ENCODE data around the gene CATSPER1.
A peak's percentile ranks its signal among the peaks of the same experiment; 100 is the strongest.
"Not testable (repeated sequence)": the region's sequence is repeated elsewhere in the genome, so short reads cannot be mapped to it uniquely, and the experiment has no call there.

CATSPER1 gene

DNA sequence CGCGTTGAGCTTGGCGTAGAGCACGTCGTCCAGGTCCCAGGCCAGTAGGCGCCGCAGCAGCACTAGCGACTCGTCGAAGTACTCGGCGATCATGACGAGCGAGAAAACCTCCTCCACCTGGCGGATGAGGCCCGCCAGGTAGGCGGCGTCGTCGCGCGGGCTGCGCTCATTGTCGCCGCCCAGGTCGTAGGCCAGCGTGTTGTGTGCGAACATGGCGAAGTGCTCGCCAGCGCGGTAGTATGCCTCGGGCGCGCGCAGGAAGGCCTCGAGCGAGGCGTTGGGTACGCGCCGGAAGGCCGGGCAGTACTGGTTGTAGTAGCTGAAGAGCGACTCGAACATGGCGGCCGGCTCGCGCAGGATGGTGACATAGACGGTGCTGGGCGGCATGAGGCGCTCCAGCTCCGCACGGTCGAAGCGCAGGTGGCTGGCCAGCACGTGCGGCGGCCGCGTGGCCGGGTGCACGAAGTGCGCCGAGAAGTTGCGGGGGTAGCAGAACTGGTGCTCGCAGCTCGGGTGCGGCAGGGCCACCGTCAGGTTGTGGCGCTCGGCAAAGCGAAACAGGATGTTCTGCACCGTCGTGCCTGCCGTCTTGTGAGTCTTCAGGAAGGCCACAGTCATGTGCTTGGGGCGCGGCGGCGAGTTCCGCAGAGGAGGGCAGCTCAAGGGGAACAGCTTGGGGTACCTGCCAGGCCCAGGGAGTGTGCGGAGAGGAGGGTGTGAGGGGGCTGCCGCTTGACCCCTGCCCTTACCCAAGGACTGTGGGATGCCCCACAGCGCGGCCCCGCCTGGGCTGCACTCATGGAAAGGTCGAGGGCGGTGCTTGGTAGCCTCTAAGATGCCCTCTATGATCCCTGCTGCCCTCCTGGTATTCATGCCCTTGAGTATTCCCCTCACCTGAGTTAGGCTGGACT, 17.0 kb upstream of the CATSPER1 start:
- Mint-ChIP-seq H3K36me3 (peaks cover 7% of the 10 kb centered on the region), H3K9me3 (no peaks in the 10 kb centered on the region), H3K27ac (no peak overlapping the region), H3K4me1 (peaks cover 17% of the 10 kb centered on the region), H3K4me3 (no peak overlapping the region)
- DNase-seq (ENCODE audit: low spot score in 2 of 2) (no peak), ATAC-seq (no peak)

GRCh38 chr11:66042227-66042995, 16.1 kb upstream of the CATSPER1 start:
- Mint-ChIP-seq H3K4me1 (peaks cover 17% of the 10 kb centered on the region), H3K36me3 (peaks cover 7% of the 10 kb centered on the region), H3K4me3 (no peak overlapping the region), H3K27ac (no peak overlapping the region), H3K9me3 (no peaks in the 10 kb centered on the region)
- DNase-seq (ENCODE audit: low spot score in 2 of 2) (no peak), ATAC-seq (no peak)

GRCh38 chr11:66039765-66040164, 13.5 kb upstream of the CATSPER1 start:
- Mint-ChIP-seq H3K9me3 (no peaks in the 10 kb centered on the region), H3K4me1 (peaks cover 5% of the 10 kb centered on the region), H3K27ac (peak overlapping the region; percentile 32), H3K4me3 (no peak overlapping the region), H3K36me3 (peaks cover under 1% of the 10 kb centered on the region)
- ATAC-seq (no peak), DNase-seq (ENCODE audit: low spot score in 2 of 2) (no peak)

- no peak overlapping the region for H3K27ac Mint-ChIP-seq
- no peak for ATAC-seq
These were observed 11.0 kb upstream of the CATSPER1 start for GRCh38 chr11:66037327-66037726.

GRCh38 chr11:66036334-66036710, 10.0 kb upstream of the CATSPER1 start:
- no peaks in the 10 kb centered on the region for H3K9me3 Mint-ChIP-seq
- no peaks in the 10 kb centered on the region for H3K4me1 Mint-ChIP-seq
- H3K36me3 Mint-ChIP-seq: no peaks in the 10 kb centered on the region
- no peak for DNase-seq (ENCODE audit: low spot score in 2 of 2)
- H3K4me3 Mint-ChIP-seq: no peak overlapping the region
- ATAC-seq: no peak
- no peak overlapping the region for H3K27ac Mint-ChIP-seq

More at GRCh38 chr11:66037327-66037726, 11.0 kb upstream of the CATSPER1 start:
- Mint-ChIP-seq H3K9me3 (no peaks in the 10 kb centered on the region), H3K4me1 (no peaks in the 10 kb centered on the region), H3K36me3 (no peaks in the 10 kb centered on the region), H3K4me3 (no peak overlapping the region)
- DNase-seq (ENCODE audit: low spot score in 2 of 2): no peak

DNA sequence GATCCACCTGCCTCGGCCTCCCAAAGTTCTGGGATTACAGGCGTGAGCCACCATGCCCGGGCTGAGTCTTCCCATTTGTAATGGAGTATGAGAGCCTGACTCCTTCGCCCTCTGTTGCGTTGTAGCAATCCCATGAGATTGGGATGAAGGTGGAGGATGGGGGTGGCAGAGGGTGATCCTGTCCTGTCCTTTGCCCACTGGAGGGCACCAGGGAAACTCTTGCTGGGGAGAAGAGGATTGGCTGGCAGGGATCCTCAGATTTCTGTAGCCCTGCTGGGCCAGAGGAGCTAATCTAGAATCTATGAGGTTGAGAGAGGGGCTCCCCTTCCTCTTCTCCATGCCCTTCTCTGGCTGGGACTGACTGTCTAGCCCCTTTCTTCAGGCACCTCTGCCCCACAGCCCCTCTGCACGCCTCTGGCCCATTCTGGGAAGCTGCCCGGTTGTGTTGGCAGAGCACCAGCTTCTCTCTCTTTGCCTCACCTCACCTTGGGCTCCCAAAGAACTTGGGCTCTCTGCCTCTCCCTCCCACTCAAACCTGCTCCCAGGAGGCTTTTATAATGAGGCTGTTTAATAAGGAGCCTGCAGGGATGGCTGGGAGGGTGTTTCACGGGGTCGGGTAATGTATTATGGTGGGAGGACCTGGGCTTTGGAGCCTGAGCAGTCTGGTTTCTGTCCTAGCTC, 9.5 kb upstream of the CATSPER1 start:
- Mint-ChIP-seq H3K4me3 (no peak overlapping the region), H3K4me1 (no peaks in the 10 kb centered on the region), H3K36me3 (no peaks in the 10 kb centered on the region), H3K27ac (no peak overlapping the region), H3K9me3 (no peaks in the 10 kb centered on the region)
- DNase-seq (ENCODE audit: low spot score in 2 of 2) (no peak), ATAC-seq (no peak)

GRCh38 chr11:66032957-66033735, 6.9 kb upstream of the CATSPER1 start:
- Mint-ChIP-seq H3K27ac (no peak overlapping the region), H3K4me1 (no peaks in the 10 kb centered on the region), H3K9me3 (no peaks in the 10 kb centered on the region), H3K36me3 (no peaks in the 10 kb centered on the region), H3K4me3 (no peak overlapping the region)
- no peak for ATAC-seq
- no peak for DNase-seq (ENCODE audit: low spot score in 2 of 2)

GRCh38 chr11:66023186-66023440, 3.2 kb downstream of the CATSPER1 start:
- peak overlapping the region; percentile 70 for H3K27ac Mint-ChIP-seq
- not testable (repeated sequence) for DNase-seq (ENCODE audit: low spot score in 2 of 2); H3K36me3 Mint-ChIP-seq; H3K9me3 Mint-ChIP-seq; ATAC-seq
- H3K4me1 Mint-ChIP-seq: peaks cover 22% of the 10 kb centered on the region
- H3K4me3 Mint-ChIP-seq: peak overlapping the region; percentile 56

GRCh38 chr11:66022401-66023185, 3.7 kb downstream of the CATSPER1 start:
- DNase-seq (ENCODE audit: low spot score in 2 of 2) (peak; percentile 94 to 95), ATAC-seq (peak; percentile 81)
- Mint-ChIP-seq H3K9me3 (no peaks in the 10 kb centered on the region), H3K36me3 (no peaks in the 10 kb centered on the region), H3K4me3 (peak overlapping the region; percentile 56), H3K4me1 (peaks cover 24% of the 10 kb centered on the region), H3K27ac (peak overlapping the region; percentile 70)

DNA sequence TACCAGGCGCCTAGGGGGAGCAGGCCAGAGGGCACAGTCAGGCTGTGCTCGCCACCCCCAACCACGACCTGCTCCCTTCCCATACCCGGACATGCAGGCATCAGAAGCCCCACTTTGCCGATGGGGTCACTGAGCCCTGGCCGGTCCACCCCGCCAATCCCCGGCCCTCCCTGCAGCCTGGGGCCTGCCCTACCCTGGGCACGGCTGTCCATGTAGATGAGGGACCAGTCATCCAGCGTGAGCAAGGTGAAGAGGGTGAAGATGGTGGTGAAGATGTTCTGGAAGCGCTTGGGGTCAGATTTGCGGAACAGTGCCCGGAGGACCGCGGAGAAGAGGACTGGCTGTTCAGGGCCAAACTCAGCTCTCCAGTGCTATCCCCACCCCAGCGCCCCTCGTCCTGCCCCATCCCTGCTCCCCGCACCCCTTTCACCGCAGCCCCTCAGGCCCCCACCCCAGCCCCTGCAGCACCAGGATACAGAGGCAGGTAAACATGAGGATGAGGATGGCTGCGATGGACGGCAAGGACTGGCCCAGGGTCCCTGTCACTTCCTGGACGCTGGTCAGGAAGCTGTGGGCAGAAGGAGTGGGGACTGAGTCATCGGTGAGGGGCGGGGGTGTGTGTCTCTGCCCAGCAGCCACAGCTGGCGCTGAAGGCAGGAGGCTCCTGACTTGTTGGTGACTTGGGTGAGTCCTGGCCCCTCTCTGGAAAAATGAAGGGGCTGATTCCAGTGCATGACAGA, 5.5 kb downstream of the CATSPER1 start:
- DNase-seq (ENCODE audit: low spot score in 2 of 2) (peak; percentile 27 to 69), ATAC-seq (peak; percentile 77)
- Mint-ChIP-seq H3K4me1 (peaks cover 29% of the 10 kb centered on the region), H3K4me3 (peak overlapping the region; percentile 56), H3K36me3 (no peaks in the 10 kb centered on the region), H3K27ac (peak overlapping the region; percentile 90), H3K9me3 (no peaks in the 10 kb centered on the region)

GRCh38 chr11:66020212-66020611, 6.1 kb downstream of the CATSPER1 start:
- Mint-ChIP-seq H3K36me3 (no peaks in the 10 kb centered on the region), H3K27ac (peak overlapping the region; percentile 90), H3K9me3 (no peaks in the 10 kb centered on the region), H3K4me3 (peak overlapping the region; percentile 56), H3K4me1 (peaks cover 29% of the 10 kb centered on the region)
- ATAC-seq (no peak), DNase-seq (ENCODE audit: low spot score in 2 of 2) (no peak)

DNA sequence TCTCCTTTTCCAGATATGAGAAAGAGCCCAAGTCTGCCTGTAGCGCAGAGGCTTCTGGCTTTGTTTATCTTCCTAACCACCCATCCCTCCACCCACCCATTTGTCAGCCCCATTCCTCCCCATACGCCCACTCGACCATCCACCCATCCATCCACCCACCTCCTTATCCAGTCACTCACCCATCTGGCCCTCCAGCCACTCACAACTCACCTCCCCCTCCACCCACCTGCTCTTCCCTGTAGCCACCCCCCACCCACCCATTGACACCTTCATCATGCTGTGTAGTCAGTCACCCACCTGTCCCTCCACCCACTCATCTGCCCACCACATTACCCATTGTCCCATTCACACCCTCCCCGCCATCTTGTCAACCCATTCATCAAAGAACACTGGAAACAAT, 9.0 kb downstream of the CATSPER1 start:
- Mint-ChIP-seq H3K4me3 (no peak overlapping the region), H3K27ac (peak overlapping the region; percentile 71), H3K4me1 (peaks cover 23% of the 10 kb centered on the region), H3K36me3 (no peaks in the 10 kb centered on the region), H3K9me3 (no peaks in the 10 kb centered on the region)
- ATAC-seq (no peak), DNase-seq (ENCODE audit: low spot score in 2 of 2) (no peak)

- Mint-ChIP-seq H3K4me1 (peaks cover 21% of the 10 kb centered on the region), H3K9me3 (no peaks in the 10 kb centered on the region), H3K36me3 (no peaks in the 10 kb centered on the region), H3K4me3 (no peak overlapping the region), H3K27ac (peak overlapping the region; percentile 71)
- ATAC-seq: no peak
- DNase-seq (ENCODE audit: low spot score in 2 of 2): no peak
These were observed 9.5 kb downstream of the CATSPER1 start for GRCh38 chr11:66016793-66017177.
